HG03558 (cell line): ENCODE results near the gene SPOCK1.
"Not testable (repeated sequence)": the region's sequence is repeated elsewhere in the genome, so short reads cannot be mapped to it uniquely, and the experiment has no call there.

Experiments used
- ATAC-seq: cut with Tn5 transposase; IDR thresholded peaks from one replicate; pipeline ENCODE4 v1.9.1; 2021; ENCODE audit warnings: moderate number of reproducible peaks; ENCODE audit not compliant: unreplicated experiment; ENCODE audit errors: extremely low read depth

Gene SPOCK1

DNA sequence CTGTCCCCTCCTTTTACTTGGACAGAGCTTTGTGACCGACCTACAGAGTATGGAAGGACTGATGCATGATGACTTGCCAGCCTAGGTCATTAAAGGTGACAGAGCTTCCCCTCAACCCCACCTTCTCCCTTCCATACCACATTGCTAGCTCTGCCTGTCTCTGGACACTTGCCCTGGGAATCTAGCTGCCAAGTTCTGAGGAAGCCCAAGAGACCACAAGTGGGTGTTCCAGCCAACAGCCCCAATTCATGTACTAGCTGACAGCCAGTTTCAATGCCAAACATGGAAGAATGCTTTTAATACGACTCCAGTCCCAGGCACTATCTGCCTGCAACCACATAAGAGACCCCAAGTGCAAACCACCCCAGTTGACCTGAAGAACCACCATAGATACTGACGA lies 477.1 kb downstream of the SPOCK1 start:
- ATAC-seq: no peak

DNA sequence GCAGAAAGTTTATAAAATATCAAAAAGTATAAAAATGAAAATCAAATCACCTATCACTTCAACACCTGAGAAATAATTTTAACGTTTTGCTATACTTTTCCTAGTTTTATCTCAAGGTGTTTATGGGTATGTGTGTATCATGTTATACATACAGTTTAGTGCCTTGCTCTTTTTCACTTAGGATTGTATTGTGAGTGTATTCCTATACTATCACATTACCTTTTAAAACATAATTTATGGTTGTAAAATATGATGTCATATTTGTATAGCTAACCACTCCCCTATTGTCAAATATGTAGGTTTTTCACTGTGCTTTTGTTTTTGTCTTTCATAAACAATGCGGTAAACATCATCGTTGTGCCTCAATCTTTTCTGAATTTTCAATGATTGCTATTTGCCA lies 479.9 kb downstream of the SPOCK1 start:
- no peak for ATAC-seq

DNA sequence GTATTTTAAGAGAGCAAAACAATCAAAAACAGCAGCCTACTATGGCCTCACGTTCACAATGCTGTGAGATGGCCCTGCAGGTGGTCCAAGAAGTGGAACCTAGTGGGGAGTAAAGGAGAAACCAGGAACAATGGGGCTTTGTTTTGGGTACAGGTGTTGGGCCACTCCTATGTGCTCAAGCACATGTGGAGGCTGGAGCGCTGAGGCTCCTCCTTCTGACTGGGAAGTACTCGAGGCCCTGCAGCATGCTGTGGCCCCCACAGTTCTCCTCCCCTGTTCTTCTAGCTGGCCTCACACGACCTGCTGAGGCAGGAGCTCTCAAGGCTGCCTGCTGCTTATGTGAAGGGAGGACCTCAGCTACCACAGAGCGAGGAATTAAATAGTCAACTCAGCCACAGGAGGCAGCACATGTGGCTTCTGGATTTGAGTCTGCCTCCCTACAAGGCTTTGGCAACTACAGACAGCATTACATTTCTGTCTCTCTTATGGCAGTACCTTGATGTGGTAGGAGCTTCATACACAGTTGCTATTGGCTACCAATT lies 482.3 kb downstream of the SPOCK1 start:
- no peak for ATAC-seq

DNA sequence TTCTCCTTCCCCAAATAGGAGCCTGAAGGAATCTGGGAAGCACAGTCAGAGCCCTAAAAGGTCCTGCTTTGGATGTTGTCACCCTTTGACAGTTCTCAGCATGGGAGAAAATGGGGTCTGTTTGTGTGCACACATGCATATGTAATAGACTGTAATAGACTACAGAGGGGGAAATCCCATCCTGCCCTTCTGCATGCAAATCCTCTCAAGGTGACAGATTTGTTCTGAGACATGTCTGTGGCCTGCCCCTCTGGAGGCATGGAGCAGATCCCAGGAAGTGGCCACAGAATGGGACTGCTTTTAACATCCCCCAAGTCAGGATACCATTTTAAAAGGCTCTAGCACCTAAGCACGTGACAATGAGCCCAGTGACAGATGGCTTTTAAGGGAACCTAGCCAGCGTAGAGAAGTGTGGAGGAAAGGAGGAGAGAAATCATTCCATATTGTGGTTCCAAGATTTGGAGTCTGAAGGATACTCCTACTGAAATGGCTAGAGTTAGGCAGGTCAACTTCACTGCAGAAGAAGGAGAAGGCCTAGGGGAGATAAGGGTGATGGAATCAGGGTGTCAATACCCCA lies 483.5 kb downstream of the SPOCK1 start:
- no peak for ATAC-seq

DNA sequence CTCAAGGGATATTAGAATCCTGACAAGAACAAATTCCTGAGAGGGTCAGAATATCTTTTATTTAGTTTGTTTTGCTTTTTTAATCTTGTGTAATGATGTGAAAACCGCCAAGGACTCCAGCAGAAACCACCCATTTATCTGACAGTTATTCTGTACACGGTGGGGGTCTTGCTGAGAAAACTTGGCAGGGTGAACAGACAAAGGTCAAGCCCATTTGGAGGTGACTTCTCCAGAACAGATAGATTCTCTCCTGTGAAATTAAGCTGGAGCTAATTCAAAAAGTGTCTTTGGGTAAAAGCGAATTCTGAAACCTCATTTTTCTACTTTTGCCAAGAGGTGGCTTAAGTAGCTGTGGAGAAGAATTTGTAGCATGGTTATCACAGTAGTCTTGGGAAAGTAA lies 484.4 kb downstream of the SPOCK1 start:
- ATAC-seq: no peak

DNA sequence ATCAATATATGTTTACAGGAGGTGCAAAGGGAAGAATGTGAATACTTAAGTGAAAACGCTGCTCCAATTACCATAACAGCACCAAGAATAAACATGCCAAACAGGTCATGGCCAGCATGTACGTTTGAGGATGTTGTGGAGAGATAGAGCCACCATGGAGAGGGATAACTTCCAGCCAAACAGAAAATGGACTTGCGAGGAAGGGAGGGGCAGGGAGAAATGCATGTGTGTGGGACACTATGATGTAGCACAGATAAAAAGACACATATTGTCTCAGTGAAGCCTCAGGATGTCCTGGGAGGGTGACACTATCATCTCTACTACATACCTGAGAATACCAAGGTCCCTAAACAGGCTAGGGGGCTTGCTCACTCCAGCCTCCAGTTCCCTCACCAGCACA lies 488.9 kb downstream of the SPOCK1 start:
- ATAC-seq: no peak

DNA sequence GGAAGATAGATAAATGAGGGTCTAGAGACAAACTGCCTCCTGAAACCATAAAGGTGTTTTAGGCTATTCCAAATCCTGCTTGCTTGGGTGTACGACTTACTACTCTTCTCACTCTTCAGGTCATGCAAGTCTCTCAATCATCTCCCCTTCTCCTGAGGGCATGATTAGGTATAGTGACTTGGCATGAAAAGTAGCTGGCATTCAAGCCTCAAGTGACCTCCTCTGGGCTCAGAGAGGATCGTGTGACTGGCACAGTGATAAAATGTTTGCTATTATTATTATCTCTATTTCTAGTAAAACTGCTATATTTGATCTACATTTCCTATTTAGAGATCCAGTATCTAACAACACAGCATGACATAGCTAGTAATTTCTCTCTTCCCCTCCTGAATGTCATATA lies 494.8 kb downstream of the SPOCK1 start:
- no peak for ATAC-seq

DNA sequence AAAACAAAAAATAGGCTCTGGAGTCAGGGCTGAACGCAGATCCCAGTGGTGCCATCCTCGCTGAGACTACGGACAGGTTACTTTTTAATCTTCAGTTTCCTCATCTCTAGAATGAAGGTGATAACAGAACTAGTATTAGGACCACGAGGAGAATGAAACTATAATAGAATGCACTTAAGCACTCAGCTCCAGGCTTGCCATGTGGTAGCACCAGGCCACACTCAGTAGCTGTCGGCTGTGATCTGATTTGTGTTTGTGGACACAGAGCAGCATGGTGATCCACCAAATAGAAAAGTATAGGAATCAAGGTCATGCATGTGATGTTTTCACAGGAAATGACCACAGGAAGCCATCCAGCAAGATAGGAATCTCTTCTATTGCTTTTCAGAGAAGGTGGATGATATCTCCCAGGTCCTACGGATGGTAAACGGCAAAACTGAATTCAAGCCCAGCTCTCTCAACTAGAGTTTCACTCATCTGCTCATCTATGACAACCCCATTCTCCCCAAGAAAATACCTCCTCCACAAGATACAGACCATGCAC lies 498.0 kb downstream of the SPOCK1 start:
- ATAC-seq: no peak

DNA sequence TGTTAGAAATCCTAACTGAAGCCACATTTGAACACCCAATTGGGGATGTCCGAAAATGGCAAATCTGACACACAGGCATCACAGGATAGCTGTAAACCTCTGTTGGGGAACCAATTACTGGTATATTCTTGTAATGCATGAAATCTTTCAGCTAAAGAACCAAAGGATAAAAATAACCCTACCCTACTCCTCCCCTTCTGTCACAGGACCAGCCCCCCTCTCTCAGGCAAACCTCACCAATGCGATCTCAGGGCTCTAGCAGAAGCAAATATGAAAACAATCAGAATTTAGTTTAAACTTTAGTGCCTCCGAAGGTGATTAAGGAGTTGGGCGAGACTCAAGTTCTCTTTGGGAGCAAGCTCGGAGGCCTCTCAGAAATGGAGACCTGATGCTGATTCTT lies 499.3 kb downstream of the SPOCK1 start:
- no peak for ATAC-seq

DNA sequence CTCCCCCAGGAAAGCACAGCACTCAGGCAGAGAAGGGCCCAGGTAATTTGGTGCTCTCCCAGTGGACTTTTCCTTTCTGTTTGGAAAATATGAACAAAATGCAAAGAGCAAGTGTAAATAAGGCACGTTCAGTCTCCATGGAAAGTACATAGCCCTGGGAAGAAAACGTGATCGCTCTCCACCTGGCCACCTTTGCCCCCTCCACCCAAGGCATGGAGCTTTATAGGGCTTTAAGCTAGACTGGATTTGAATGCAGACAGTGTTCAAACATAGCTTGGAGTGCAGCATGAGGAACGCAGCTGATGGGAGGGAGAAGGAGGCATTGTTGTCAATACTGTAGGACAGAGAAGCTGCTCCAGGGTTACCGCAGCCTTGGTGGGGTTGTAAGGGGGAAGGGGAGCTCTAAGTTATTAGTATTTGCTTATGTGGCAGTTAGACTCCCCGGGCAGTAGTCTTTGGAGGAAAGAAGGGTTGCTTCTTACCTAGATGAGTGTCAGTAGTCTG lies 500.2 kb downstream of the SPOCK1 start:
- ATAC-seq: no peak

DNA sequence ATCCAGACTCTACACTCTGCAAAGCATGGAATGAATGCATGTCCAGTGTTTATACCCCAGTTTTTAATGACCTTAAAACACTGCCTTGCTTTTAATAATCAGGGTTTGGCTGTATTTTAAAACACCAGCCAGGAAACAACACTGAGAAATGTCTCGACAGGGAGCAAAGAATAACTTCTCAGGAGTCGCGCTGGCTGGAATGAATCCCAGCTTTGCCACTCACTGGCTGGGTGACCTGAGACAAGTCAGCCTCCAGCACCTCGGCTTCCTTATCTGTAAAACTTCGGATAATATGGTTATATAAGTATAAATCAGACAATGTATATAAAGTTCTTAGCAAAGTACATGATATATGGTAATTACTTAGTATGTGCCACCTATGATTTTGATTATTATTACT lies 505.0 kb downstream of the SPOCK1 start:
- no peak for ATAC-seq

DNA sequence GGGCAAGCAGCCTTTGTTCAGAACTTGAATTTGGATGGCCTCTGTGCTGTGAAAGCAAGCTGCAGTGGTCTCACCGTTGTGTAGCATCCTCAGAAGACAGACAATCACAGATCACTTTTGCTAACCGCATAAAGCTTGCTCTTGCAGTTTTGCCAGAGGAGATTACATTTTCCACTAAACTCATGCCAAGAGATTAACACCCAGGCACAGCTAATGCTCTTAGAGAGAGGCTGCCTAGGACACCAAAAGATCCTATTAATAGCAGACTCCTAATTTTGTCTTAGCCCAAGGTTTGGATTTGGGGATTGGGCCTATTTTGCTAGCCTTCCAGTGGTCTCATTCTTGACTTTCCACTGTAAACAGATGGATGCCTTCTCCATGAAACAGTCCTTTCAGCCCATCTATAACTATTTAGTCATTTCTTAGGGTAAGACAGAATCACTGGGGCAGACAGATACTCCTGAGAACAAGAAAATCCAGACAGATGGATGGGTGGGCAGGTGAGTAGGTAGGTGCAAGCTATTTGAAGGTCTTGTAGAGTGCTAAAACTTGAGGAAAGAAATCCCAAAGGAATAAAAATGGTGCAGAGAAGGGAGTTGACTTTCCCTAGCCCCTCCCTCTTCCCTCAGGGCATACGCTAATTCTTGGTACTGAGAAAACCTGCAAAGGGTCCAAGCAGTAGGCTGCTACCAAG lies 506.2 kb downstream of the SPOCK1 start:
- ATAC-seq: no peak

DNA sequence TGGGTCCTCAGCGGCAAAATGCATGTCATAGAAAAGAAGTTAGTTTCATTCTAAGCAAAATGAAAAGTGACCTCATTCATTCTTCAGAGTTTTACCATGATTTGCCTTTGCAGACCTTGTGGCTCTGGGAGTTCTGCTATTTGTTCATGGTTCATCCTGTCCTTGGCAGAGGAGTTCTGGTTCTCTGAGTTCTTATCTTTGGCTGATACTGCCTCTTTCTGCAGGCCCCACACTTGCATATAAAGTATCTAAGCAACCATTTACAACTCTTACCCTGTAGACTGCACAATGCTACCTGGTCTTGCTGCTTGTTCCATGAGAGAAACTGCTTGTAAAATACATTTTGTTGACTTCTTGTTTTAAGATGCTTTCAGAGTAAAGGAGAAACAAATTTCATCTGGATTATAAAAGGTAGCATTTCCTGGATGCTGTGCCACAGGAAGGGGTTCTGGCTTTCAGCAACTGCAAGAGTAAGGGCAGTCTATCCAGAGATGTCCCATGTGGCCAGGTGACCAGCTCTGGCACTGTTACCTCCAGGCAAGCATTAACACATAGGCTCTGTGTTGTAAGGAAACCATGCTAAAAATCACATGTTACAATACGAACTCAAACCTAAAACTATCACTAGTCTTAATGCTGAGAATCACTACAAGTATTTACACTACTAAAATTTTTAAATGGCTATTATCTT lies 513.2 kb downstream of the SPOCK1 start:
- ATAC-seq: no peak

DNA sequence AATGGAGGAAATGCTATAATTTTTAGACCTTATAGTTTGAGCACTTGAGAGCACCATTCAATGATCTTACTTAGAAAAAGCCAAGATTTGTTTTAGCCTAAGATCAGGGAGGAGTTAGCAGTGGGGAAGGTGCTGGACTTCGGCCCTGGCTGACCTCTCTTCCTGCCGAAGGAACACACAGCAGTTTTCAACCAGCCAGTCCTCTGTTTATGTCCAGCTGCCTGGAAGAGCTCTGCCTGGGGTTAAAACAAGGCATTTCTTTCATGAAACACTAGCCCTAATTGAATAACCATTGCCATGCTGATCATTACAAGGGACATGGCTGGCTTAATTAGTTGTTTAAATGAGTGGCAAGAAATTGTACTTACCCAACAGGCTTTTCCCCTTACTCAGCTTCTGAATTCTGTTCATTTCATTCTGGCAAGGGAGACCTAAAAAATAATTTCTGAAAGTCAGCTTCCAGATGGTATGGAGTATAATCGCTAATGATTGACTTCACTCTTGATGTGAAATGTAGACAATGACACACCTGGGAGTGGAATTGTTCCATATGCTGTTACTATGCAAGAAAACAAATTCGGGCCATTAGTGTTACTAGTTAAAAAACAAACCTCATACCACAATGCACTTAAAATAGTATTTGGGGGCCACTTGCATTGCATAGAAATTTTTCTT lies 514.2 kb downstream of the SPOCK1 start:
- no peak for ATAC-seq

DNA sequence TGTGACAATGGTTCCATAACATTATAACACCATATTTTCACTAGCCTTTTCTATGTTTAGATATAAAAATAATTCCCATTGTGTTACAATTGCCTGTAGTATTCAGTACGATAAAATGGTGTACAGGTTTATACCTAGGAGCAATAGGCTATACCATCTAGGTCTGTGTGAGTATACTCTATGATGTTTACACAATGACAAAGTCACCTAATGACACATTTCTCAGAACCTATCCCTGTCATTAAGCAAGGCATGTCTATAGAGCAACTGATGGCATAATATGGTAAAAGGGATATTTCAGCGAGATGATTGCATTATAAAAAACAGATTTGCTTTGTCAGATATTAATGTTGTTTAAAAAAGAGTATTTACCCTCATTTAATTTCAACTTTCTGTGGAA lies 517.2 kb downstream of the SPOCK1 start:
- no peak for ATAC-seq

DNA sequence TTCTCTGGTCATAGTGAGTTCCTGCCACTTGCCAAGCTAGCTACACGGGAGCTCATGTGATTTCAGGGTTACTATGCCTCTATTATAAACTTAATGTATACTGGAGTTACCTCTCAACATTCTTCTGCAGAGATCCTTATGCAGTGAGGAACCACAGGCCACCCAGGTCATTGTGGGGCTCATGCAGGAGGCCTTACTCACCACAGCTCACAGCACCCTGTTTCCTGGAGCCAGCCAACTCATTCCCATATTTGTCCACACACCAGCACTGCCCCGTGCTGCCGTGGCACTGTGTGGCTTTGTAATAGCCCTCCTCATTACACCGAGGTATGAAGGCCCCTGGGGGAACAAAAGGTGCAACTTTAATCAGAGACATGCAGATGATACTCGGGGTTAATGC lies 520.0 kb downstream of the SPOCK1 start:
- no peak for ATAC-seq

DNA sequence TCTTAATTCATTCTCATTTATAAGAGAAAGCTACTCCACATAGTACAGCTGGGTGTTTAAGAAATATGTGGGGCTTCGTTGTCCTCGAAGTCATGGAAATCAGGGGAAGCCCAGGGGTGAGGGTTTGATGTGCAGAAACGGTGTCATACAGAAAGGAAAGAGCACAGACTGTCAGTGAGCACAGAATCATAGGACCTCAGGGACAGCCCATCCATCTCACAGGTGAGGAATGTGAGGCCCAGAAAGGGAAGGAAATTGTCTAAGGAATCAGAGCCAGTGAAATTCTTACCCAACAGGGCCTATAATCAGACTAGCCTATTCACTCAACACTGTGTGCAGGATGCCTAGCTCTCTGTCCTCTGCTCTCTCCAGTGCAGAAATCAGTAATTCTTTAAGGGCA lies 535.6 kb downstream of the SPOCK1 start:
- no peak for ATAC-seq

DNA sequence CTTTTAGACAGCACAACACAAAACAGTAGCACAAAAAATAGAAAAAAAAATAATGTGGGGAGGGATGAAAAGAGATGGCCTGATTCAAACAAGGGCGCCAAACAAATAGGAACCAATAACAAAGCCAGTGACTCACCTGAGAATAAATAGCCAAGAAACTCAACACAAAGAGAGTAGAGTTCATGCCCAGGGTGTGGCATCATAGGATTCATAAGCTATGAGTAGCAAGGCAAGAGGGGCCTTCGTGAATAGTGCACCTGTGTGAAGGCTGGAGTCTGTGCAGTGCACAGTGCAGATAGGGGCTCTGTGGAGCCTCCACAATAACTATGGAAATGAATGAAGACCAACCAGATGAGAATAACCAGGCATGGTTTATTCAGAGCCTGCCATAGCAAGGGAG lies 541.7 kb downstream of the SPOCK1 start:
- no peak for ATAC-seq

DNA sequence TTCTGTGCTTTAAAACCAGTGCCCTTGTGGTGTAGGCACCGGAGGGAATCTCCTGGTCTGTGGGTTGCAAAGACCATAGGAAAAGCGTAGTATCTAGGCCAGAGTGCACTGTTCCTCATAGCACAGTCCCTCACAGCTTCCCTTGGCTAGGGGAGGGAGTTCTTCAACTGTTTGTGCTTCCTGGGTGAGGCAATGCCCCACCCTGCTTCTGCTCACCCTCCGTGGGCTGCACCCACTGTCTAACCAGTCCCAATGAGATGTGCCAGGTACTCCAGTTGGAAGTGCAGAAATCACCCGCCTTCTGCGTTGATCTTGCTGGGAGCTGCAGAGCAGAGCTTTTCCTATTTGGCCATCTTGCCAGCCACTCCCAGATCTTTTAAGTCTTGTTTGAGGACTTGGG lies 545.0 kb downstream of the SPOCK1 start:
- not testable (repeated sequence) for ATAC-seq

DNA sequence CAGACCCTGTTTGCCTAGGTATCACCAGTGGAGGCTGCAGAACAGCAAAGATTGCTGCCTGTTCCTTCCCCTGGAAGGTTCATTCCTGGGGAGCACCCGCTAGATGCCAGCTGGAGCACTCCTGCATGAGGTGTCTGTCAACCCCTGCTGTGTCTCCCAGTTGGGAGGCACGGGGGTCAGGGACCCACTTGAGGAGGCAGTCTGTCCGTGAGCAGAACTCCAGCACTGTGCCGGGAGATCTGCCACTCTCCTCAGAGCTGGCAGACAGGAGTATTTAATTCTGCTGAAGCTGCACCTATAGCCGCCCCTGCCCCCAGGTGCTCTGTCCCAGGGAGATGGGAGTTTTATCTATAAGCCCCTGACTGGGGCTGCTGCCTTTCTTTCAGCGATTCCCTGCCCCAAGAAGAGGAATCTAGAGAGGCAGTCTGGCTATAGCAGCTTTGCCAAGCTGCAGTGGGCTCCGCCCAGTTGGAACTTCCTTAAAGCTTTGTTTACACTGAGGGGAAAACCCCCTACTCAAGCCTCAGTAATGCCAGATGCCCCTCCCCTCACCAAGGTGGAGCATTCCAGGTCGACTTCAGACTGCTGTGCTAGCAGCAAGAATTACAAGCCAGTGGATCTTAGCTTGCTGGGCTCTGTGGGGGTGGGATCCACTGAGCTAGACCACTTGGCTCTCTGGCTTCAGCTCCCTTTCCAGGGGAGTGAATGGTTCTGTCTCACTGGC lies 545.6 kb downstream of the SPOCK1 start:
- not testable (repeated sequence) for ATAC-seq
